ENCODE results near the gene BEAN1.

DNA sequence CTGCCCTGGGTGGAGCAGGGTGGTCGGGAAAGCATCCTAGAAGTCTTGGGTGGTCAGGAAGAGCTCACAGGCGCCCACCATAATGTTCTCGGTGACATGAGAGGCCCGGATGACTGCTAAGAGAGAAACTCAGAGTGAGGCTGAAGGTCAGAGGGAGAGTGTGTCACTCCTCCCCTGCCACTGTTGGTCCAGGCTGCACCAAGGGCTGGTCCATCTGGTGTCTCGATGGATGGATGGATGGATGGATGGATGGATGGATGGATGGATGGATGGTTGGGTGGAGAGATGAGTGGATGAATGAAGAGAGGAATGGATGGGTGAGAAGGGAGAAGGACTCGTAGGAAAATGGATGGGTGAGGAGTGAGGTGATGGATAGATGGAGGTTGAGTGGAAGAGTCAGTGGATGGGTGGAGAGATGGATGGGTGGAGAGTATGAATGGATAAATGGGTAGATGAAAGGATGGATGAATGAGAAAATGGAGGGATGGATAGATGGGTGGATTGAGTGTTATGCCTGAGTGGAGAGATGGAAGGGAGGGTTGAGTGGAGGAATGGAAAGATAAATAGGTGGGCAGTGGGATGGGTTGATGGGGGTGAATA is 43.0 kb downstream of the BEAN1 start:
- TF ChIP-seq, protein P1, sequence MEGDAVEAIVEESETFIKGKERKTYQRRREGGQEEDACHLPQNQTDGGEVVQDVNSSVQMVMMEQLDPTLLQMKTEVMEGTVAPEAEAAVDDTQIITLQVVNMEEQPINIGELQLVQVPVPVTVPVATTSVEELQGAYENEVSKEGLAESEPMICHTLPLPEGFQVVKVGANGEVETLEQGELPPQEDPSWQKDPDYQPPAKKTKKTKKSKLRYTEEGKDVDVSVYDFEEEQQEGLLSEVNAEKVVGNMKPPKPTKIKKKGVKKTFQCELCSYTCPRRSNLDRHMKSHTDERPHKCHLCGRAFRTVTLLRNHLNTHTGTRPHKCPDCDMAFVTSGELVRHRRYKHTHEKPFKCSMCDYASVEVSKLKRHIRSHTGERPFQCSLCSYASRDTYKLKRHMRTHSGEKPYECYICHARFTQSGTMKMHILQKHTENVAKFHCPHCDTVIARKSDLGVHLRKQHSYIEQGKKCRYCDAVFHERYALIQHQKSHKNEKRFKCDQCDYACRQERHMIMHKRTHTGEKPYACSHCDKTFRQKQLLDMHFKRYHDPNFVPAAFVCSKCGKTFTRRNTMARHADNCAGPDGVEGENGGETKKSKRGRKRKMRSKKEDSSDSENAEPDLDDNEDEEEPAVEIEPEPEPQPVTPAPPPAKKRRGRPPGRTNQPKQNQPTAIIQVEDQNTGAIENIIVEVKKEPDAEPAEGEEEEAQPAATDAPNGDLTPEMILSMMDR (IDR thresholded peaks at IDR 0.05) = no peak
- TF ChIP-seq ZNF138 (CRISPR knock-in tag; conservative IDR thresholded peaks at IDR 0.05) = no peak
- TF ChIP-seq, protein P2, sequence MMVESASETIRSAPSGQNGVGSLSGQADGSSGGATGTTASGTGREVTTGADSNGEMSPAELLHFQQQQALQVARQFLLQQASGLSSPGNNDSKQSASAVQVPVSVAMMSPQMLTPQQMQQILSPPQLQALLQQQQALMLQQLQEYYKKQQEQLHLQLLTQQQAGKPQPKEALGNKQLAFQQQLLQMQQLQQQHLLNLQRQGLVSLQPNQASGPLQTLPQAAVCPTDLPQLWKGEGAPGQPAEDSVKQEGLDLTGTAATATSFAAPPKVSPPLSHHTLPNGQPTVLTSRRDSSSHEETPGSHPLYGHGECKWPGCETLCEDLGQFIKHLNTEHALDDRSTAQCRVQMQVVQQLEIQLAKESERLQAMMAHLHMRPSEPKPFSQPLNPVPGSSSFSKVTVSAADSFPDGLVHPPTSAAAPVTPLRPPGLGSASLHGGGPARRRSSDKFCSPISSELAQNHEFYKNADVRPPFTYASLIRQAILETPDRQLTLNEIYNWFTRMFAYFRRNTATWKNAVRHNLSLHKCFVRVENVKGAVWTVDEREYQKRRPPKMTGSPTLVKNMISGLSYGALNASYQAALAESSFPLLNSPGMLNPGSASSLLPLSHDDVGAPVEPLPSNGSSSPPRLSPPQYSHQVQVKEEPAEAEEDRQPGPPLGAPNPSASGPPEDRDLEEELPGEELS (CRISPR knock-in tag; IDR thresholded peaks at IDR 0.05) = no peak
- no peak for TF ChIP-seq ZNF263 (CRISPR knock-in tag; IDR thresholded peaks at IDR 0.05; ENCODE audit: low read depth)
- no peak for TF ChIP-seq ZNF232 (CRISPR knock-in tag; IDR thresholded peaks at IDR 0.05)
- TF ChIP-seq, protein P3, sequence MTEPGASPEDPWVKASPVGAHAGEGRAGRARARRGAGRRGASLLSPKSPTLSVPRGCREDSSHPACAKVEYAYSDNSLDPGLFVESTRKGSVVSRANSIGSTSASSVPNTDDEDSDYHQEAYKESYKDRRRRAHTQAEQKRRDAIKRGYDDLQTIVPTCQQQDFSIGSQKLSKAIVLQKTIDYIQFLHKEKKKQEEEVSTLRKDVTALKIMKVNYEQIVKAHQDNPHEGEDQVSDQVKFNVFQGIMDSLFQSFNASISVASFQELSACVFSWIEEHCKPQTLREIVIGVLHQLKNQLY (CRISPR knock-in tag; IDR thresholded peaks at IDR 0.05) = no peak
- TF ChIP-seq JUN (CRISPR knock-in tag; IDR thresholded peaks at IDR 0.05) = no peak
- no peak for TF ChIP-seq TCF7 (CRISPR knock-in tag; IDR thresholded peaks at IDR 0.05; ENCODE audit: low read depth)
- TF ChIP-seq KAT7 (CRISPR knock-in tag; IDR thresholded peaks at IDR 0.05; ENCODE audit: borderline replicate concordance) = no peak
- TF ChIP-seq CREB1 (CRISPR knock-in tag; IDR thresholded peaks at IDR 0.05) = no peak
- TF ChIP-seq, protein P4, sequence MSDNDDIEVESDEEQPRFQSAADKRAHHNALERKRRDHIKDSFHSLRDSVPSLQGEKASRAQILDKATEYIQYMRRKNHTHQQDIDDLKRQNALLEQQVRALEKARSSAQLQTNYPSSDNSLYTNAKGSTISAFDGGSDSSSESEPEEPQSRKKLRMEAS (CRISPR knock-in tag; IDR thresholded peaks at IDR 0.05) = no peak
- TF ChIP-seq, protein P5, sequence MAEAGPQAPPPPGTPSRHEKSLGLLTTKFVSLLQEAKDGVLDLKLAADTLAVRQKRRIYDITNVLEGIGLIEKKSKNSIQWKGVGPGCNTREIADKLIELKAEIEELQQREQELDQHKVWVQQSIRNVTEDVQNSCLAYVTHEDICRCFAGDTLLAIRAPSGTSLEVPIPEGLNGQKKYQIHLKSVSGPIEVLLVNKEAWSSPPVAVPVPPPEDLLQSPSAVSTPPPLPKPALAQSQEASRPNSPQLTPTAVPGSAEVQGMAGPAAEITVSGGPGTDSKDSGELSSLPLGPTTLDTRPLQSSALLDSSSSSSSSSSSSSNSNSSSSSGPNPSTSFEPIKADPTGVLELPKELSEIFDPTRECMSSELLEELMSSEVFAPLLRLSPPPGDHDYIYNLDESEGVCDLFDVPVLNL (CRISPR knock-in tag; IDR thresholded peaks at IDR 0.05; ENCODE audit: borderline replicate concordance, low read depth) = no peak
- TF ChIP-seq, protein P6, sequence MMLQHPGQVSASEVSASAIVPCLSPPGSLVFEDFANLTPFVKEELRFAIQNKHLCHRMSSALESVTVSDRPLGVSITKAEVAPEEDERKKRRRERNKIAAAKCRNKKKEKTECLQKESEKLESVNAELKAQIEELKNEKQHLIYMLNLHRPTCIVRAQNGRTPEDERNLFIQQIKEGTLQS (CRISPR knock-in tag; conservative IDR thresholded peaks at IDR 0.05) = no peak
- TF ChIP-seq CBFB (CRISPR knock-in tag; IDR thresholded peaks at IDR 0.05; ENCODE audit: low read depth) = no peak

Data from WTC11 (cell line).